CD4-positive, alpha-beta T cell treated with Interferon gamma for 1 hour (primary cell): ENCODE measurements around the gene CERS2.
A peak's percentile ranks its signal among the peaks of the same experiment; 100 is the strongest.

ENCODE experiments used
- DNase-seq: peaks from one replicate; pipeline ENCODE4 v3.0.0-alpha.2; 2020

The CERS2 gene

GRCh38 chr1:150997126-150997872 is 22.7 kb upstream of the CERS2 start:
- no peak for DNase-seq

DNA sequence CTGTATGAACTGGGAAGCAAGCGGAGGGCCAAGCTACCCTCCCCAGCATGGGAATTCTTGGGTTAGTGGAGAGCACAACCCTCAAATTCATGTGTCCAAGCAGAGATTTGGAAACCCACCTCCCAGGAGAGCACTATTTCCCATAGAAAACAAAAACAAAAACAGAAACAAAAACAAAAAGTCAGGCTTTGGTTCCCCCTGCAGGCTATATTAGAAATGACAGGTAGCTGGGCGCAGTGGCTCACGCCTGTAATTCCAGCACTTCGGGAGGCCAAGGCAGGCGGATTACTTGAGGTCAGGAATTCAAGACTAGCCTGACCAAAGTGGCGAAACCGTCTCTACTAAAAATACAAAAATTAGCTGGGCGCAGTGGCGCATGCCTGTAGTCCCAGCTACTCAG is 21.3 kb upstream of the CERS2 start:
- DNase-seq, result peak; percentile 18

DNA sequence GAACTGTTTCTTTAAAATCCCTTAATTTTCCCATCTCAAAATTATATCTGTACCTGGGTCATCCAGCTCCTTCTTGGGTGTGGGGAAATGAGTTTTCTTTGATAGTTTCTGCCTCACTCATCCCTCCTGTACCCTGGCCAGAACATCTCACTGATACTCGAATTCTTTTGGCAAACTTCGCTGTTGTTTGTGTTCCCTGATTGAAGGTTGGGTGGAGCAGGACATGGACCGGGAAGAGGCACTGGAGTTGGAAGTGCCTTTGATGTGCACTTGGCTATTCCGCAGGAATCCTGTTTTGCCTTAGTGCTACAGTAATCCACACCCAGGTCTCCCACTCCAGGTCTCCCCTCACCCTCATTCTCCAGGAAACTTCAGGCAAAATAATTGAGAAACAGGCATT is 20.8 kb upstream of the CERS2 start:
- no peak for DNase-seq

DNA sequence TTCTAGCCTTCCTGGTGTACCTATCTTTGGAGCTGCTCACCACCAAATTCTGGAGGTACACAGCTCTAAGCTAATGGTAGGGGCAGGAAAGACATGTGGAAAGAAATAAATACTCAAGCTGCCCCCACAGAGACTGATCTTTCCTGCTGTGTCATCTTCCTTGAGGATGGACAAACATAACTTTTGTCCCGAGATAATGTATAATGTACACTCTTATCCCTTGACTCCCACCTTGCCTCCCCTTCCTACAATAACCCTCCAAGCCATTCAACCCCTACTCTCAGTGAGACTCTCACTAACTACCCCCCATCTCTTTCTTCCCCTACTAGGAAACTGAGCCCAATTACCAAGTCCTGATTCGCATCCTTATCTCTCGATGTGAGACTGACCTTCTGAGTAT is 19.6 kb upstream of the CERS2 start:
- no peak for DNase-seq

DNA sequence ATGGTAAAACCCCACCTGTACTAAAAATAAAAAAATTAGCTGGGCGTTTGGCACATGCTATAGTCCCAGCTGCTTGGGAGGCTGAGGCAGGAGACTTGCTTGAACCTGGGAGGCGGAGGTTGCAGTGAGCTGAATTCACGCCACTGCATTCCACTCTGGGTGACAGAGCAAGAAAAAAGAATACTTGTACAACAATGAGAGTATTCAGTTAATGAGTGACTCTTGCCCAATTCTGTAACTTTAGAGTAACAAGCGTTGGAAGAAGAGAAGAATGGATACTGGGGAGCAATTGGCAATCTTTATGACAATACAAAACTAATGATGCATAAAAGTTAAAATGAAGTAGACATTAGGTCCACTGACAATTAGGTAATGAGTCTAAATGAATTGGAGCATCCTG is 18.0 kb upstream of the CERS2 start:
- no peak for DNase-seq

DNA sequence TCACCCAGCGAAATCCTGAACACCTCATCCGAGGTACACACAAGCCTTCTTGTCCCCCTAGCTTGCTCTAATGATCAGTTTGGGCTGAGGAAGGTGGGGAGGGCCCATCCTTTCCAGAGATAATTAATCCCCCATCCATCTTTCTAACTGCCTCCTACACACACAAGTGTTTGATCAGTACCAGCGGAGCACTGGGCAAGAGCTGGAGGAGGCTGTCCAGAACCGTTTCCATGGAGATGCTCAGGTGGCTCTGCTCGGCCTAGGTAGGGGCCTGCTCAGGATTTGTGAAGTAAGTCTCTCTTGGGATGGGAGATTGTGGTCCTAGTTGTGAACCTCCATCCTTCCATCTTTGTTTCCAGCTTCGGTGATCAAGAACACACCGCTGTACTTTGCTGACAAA is 13.3 kb upstream of the CERS2 start:
- DNase-seq, result no peak

DNA sequence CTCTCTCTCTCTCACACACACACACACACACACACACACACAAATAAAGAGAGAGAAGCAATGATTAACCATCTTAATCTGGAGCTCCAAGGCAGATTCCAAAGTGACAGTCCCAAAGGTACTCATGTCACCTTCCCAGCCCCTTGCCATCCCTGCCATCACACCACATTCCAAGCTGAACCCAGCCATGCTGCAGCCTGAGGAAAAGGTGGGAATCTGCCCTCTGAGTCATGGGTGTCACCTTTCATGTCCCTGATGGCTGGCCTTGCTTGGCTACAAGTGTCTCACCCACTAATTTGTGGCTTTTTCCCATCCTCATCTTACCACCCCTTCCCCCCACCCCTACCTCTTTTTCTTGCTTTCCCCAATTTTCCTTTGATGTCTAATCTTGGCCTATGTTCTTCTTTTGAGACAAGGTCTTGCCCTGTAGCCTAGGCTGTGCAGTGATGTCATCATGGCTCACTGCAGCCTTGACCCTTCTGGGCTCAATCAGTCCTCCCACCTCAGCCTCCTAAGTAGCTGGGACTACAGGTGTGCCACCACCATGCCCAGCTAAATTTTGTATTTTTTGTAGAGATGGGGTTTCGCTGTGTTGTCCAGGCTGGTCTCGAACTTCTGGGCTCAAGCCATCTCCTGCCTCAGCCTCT is 10.7 kb upstream of the CERS2 start:
- DNase-seq, result no peak

- DNase-seq, result no peak
These were observed 7.4 kb upstream of the CERS2 start, which contains the start of gene ANXA9 for GRCh38 chr1:150981805-150982712. Gene ANXA9, plus strand, starts transcription at chr1:150982292. Its CDS starts 814 bp downstream, at chr1:150983106.

- DNase-seq, result no peak
These were observed 6.7 kb upstream of the CERS2 start for GRCh38 chr1:150981177-150981804.

- peak; percentile 81 for DNase-seq
These were observed 4.7 kb upstream of the CERS2 start for GRCh38 chr1:150979092-150980056.

GRCh38 chr1:150976879-150977694 is 2.5 kb upstream of the CERS2 start:
- DNase-seq, result peak; percentile 82

DNA sequence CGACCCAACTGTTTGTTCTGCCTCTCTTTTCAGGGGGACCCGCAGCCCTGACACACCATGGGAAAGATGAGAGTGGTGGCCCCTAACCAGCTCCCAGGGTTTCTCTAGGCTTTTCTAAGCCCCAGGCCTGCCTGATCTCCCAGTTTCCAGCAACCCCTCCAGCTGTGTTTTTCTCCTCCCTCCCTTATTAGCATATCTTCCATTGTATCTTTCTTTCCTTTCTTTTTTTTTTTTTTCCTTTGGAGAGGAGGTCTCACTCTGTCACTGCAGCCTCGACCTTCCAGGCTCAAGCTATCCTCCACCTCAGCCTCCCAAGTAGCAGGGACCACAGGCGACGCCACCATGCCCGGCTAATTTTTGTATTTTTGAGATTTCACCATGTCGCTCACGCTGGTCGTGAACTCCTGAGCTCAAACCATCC is 1.8 kb upstream of the CERS2 start:
- no peak for DNase-seq

DNA sequence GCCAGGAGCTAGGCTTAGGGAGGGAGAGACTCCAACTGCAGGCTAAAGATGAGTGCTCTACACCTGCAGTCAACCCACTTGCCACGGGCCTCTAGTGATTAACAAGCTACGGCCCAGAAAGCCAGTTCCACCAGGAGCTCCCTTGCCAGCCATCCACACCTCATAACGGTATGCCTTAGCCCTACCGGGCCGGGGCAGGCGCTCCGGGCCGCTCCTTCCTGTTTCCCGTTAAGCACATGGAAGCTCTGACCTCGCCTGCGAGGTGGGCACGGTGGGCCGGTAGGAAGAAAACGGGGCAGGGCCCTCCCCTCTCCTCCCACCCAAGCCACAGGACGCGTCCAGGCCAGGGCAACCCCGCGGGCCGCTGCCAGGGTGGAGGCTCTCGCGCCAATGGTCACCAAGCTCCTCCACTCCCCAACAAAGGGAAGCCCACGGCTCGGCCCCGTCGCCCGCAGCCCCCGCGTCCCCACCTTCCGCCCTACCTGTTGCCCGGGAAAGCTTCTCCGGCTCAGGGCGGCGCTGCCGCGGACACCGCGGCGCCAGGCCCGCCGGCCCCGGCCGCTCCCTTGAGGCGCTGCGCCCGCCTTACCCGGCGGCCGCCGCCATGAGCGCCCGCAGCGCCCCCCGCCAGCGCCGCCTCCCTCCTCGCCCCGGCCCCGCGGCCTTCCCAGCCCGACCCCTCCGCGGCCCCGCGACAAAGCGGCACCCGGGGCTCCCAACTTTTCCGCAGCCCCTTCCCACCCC is 627 bp downstream of the CERS2 start:
- peak; percentile 18 for DNase-seq

- no peak for DNase-seq
These were observed 1.3 kb downstream of the CERS2 start for GRCh38 chr1:150973258-150973835.

DNA sequence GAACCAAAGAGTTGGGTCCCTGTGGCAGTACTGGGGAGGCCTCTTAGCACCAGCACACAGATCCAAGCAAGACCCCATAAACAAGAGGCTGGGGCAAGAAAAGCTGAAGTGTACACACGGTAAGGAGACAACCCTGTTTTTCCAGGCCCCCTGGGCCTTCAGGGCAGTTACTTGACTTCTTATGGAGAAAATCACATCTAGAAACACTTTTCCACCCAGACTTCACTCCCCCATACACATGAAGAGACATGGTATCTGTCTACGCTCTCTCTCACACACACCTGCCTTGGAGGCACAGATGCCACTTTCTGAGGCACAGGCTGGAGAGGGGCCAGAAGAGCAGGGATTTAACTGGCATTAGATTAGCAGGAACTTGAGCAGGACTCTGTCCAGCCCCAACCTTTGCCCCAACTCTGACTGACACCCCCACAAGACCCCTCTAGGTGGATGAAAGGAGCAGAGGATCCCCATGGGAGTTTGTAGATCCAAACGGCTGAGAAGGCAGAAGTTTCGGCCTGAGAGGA is 2.2 kb downstream of the CERS2 start:
- no peak for DNase-seq

GRCh38 chr1:150971583-150972416 is 2.8 kb downstream of the CERS2 start:
- DNase-seq, result no peak

GRCh38 chr1:150970808-150971582 is 3.6 kb downstream of the CERS2 start:
- DNase-seq, result no peak

DNA sequence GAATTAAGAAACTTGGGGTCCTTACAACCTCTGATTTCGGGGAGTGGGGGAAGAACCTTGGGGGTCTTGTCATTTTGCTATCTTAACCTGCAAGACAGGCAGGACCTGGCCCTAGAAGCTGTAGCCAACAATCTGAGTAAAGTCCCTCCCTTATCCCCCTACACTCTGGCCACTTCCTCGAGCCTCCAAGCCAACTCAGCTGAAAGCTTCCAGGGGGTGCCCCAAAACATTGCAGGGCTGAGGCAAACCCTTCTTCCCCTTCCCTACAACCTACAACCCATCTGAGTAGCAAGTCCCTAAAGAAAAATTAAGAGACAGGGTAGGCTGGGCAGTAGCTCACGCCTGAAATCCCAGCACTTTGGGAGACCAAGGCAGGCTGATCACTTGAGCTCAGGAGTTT is 5.0 kb downstream of the CERS2 start:
- no peak for DNase-seq
